Fibroblast of mammary gland (primary cell): ENCODE results near the gene HERPUD1.
A peak's percentile ranks its signal among the peaks of the same experiment; 100 is the strongest.

Experiments
- DNase-seq: peaks from one replicate; pipeline ENCODE4 v3.0.0-alpha.2; 2010; ENCODE audit warnings: low read depth
- H3K4me3 ChIP-seq: 2 replicates; pipeline ENCODE4 v1.5.1; 2011; ENCODE audit warnings: low read depth, mild to moderate bottlenecking, low read length, moderate library complexity; ENCODE audit not compliant: control insufficient read depth
- TF ChIP-seq, protein P1 (sequence below): conservative IDR thresholded peaks from 2 replicates; pipeline ENCODE4 v1.5.1; 2011; ENCODE audit warnings: low read depth, low read length, inconsistent platforms; ENCODE audit not compliant: control insufficient read depth, insufficient read depth

Gene HERPUD1

GRCh38 chr16:56956756-56957155, 24.8 kb downstream of the HERPUD1 start:
- no peak overlapping the region for H3K4me3 ChIP-seq
- no peak for DNase-seq
- TF ChIP-seq, protein P1, sequence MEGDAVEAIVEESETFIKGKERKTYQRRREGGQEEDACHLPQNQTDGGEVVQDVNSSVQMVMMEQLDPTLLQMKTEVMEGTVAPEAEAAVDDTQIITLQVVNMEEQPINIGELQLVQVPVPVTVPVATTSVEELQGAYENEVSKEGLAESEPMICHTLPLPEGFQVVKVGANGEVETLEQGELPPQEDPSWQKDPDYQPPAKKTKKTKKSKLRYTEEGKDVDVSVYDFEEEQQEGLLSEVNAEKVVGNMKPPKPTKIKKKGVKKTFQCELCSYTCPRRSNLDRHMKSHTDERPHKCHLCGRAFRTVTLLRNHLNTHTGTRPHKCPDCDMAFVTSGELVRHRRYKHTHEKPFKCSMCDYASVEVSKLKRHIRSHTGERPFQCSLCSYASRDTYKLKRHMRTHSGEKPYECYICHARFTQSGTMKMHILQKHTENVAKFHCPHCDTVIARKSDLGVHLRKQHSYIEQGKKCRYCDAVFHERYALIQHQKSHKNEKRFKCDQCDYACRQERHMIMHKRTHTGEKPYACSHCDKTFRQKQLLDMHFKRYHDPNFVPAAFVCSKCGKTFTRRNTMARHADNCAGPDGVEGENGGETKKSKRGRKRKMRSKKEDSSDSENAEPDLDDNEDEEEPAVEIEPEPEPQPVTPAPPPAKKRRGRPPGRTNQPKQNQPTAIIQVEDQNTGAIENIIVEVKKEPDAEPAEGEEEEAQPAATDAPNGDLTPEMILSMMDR = no peak

GRCh38 chr16:56960681-56961281, 28.8 kb downstream of the HERPUD1 start:
- no peak for DNase-seq
- TF ChIP-seq, protein P1 = no peak
- H3K4me3 ChIP-seq = no peak overlapping the region

- no peak overlapping the region for H3K4me3 ChIP-seq
- TF ChIP-seq, protein P1 = no peak
- DNase-seq = no peak
Observed at GRCh38 chr16:56961386-56961785, 29.4 kb downstream of the HERPUD1 start.

- no peak within 1 kb of the TSS for H3K4me3 ChIP-seq
- TF ChIP-seq, protein P1 = no peak
- DNase-seq = no peak
Observed at GRCh38 chr16:56961851-56962281, 29.9 kb downstream of the HERPUD1 start, which contains the start of gene CETP. TSS of gene CETP (plus strand) at chr16:56961950. CDS start at chr16:56961980, 30 bp downstream.

GRCh38 chr16:56964243-56965148, 32.6 kb downstream of the HERPUD1 start:
- TF ChIP-seq, protein P1 = peak; percentile 78
- DNase-seq = peak; percentile 92
- no peak overlapping the region for H3K4me3 ChIP-seq

DNA sequence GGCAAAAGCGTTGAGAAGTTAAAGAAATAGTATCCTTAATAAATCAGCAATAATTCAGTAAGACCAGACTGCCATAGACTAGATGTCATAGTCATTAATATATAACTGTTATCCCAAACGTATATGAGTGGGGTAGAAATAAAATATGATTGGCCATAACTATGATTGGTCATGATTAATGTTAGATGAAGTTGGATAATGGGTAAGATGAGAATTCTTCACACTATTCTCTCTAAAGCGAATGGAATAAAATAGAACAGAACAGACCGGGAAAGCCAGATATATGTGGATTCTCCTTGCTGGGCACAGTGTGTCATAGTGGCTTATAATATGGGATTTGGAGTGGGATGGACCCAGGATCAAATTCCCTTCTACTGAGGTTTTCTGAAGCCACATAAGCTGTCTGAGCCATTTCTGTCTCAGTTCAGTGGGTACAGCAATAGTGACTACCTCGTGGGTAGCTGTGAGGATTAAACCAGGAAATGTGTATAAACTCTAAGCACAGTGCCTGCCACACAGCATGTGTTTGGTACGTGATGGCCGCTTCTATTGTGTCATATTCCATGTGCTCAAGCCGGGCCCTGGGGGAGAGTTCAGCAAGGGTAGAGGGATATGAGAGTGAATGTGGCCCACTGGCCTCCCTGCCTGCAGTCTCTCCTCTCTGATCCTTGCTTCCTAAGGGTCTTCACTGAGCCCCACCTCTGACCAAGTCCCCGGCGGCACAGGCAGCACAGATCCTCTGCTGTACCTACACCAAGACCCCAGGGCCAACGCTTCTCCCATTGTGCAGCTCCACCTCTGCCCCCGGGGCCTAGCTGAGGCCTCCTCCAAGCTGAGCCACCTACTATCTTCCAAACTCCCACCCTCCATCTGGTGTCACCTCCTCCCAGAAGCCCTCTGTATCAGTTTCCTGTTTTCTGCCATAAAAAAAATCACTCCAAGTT, 33.5 kb downstream of the HERPUD1 start:
- H3K4me3 ChIP-seq = no peak overlapping the region
- peak; percentile 43 for DNase-seq
- TF ChIP-seq, protein P1 = no peak
